K562 (cell line): ENCODE results near the gene UTP11. TPM values are rescaled to one million over a fixed set of nuclear protein-coding genes. Genes with fewer than 3 reads are reported as not detected.

Source experiments
- HLTF ChIP-seq: fragments of 450-650 bp; IDR thresholded peaks from 2 replicates; pipeline ENCODE4 v1.6.1; 2016
- KLF16 ChIP-seq: IDR thresholded peaks from 2 replicates; pipeline ENCODE4 v1.6.1; 2016; ENCODE audit warnings: antibody characterized with exemption
- LCOR ChIP-seq: sonication (generic); formaldehyde crosslinking; IDR thresholded peaks from 2 replicates; pipeline ENCODE4 v1.8.0; 2022; ENCODE audit warnings: mild to moderate bottlenecking, missing genetic modification reagents
- MAFG ChIP-seq: fragments of 450-650 bp; conservative IDR thresholded peaks from 2 replicates; pipeline ENCODE4 v1.6.1; 2016; ENCODE audit warnings: missing genetic modification characterization, missing compliant biosample characterization
- RBM14 ChIP-seq: fragments of 200-400 bp; formaldehyde crosslinking; IDR thresholded peaks from 2 replicates; pipeline ENCODE4 v1.6.1; 2018; ENCODE audit warnings: low read depth, mild to moderate bottlenecking, low read length, moderate library complexity, borderline replicate concordance; ENCODE audit not compliant: insufficient read depth
- REST ChIP-seq, 2 experiments: fragments of 450-650 bp; formaldehyde crosslinking in 1 of 2; IDR thresholded peaks; 2 replicates each; pipeline versions ENCODE4 v1.4.0 to v1.6.1; 2014 to 2020; ENCODE audit warnings: mild to moderate bottlenecking in 2 of 2, borderline replicate concordance in 1 of 2, low read depth in 1 of 2
- polyA plus RNA-seq, 8 experiments: library from polyadenylated mRNA; depleted of rRNA in 4 of 8; stranded (reverse) in 5 of 8; unstranded in 3 of 8; fragments of >200 nt; fragmentation: Nextera tagmentation in 2 of 8; fragmentation: Illumina TruSeq in 1 of 8; extraction: Ambion mirVana in 2 of 8; extraction: Trizol in 1 of 8; gene quantifications; 2 replicates each; pipeline versions ENCODE4 v1.2.1 to v1.2.3, GENCODE V29; 2011 to 2014; ENCODE audit warnings: inconsistent platforms in 1 of 8, missing spikeins in 1 of 8
- total RNA-seq, 7 experiments: library from RNA; depleted of rRNA in 6 of 7; stranded (reverse); fragments of >200 nt in 6 of 7; fragmentation: Illumina TruSeq in 2 of 7; extraction: Trizol in 2 of 7; gene quantifications; 2 replicates each; pipeline versions ENCODE4 v1.2.1 to v1.2.3, GENCODE V29; 2011 to 2021; ENCODE audit warnings: low replicate concordance in 1 of 7

Gene UTP11
- total and polyA plus RNA-seq, 9 of the 15 experiments (the other 6 are each of a cell fraction or from before 2014, with no cell fraction given): 91.1 to 378 (median 221) TPM

DNA sequence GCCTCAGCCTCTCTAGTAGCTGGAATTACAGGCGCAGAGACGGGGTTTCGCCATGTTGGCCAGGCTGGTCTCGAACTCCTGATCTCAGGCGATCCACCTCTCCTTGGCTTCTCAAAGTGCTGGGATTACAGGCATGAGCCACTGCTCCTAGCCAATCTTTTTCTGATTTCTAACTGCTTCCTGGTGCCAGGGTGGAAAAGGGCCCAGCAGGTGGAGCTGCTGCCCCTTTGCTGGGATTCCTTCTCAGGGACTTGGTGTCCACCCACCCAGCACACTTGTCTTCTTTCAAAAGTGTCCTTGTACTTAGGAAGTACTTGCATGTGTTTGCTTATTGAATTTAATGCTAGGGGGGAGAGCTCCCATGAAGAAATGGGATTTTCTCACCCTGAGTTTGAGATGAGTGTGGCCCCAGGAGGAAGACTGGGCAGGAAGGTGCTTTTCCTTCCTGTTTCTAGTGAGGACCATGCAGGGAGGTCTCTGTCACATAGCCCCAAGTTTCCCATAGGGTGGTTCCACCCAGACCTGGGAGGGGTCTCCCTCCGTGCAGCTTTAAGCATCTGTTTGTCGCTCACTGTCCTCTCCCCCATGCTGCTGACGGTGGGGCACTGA is 14.2 kb downstream of the UTP11 start (continued):
- peak; percentile 50; the same call in 1 of the 2 replicates for TF ChIP-seq REST (IDR thresholded peaks at IDR 0.05; ENCODE audit: borderline replicate concordance)
- TF ChIP-seq REST (CRISPR knock-in tag; IDR thresholded peaks at IDR 0.05; ENCODE audit: low read depth): no peak
- no peak for TF ChIP-seq RBM14
- no peak for TF ChIP-seq LCOR (CRISPR knock-in tag)
- no peak for TF ChIP-seq MAFG (tag)
- TF ChIP-seq HLTF: no peak
- 0 out of 2 replicates have a peak, but pooled peaks have one; percentile 15 for TF ChIP-seq KLF16
